GM12801 (cell line): ENCODE data around the gene ME3.

Experiments
- CTCF ChIP-seq: IDR thresholded peaks from one replicate; pipeline ENCODE4 v1.5.1; 2011; ENCODE audit warnings: control low read depth; ENCODE audit not compliant: insufficient read length; ENCODE audit errors: extremely low read depth

The ME3 gene

GRCh38 chr11:86638673-86639072 is 33.7 kb downstream of the ME3 start:
- no peak for TF ChIP-seq CTCF

GRCh38 chr11:86637988-86638387 is 34.4 kb downstream of the ME3 start:
- no peak for TF ChIP-seq CTCF

GRCh38 chr11:86636275-86636674 is 36.1 kb downstream of the ME3 start:
- no peak for TF ChIP-seq CTCF

- no peak for TF ChIP-seq CTCF
Observed at GRCh38 chr11:86632499-86633269, 39.7 kb downstream of the ME3 start.

- TF ChIP-seq CTCF: no peak
Observed at GRCh38 chr11:86630229-86630981, 42.0 kb downstream of the ME3 start.

- TF ChIP-seq CTCF: no peak
Observed at GRCh38 chr11:86629045-86629706, 43.2 kb downstream of the ME3 start.

- no peak for TF ChIP-seq CTCF
Observed at GRCh38 chr11:86627776-86628455, 44.5 kb downstream of the ME3 start.
